Mesothelial cell of epicardium (in vitro differentiated cells): ENCODE results near the gene GGA1. TPM values are rescaled to one million over a fixed set of nuclear protein-coding genes. Genes with fewer than 3 reads are reported as not detected.
"Not testable (repeated sequence)": the region's sequence is repeated elsewhere in the genome, so short reads cannot be mapped to it uniquely, and the experiment has no call there.

Experiments used
- DNase-seq, 2 experiments: peaks; one replicate each; pipeline ENCODE4 v3.0.0; 2021; ENCODE audit warnings: low spot score in 2 of 2; ENCODE audit not compliant: unreplicated experiment in 2 of 2
- H3K27ac Mint-ChIP-seq: 2 replicates; pipeline ENCODE4 v1.8.0; 2021; ENCODE audit warnings: mixed read lengths
- H3K27me3 Mint-ChIP-seq: 2 replicates; pipeline ENCODE4 v1.8.0; 2021; ENCODE audit warnings: low read depth, mixed read lengths
- H3K36me3 Mint-ChIP-seq: 2 replicates; pipeline ENCODE4 v1.8.0; 2021; ENCODE audit warnings: mixed read lengths
- H3K4me1 Mint-ChIP-seq: 2 replicates; pipeline ENCODE4 v1.8.0; 2021; ENCODE audit warnings: mixed read lengths
- H3K4me3 Mint-ChIP-seq: 2 replicates; pipeline ENCODE4 v1.8.0; 2021; ENCODE audit warnings: mild to moderate bottlenecking, moderate library complexity, mixed read lengths
- H3K9me3 Mint-ChIP-seq: 2 replicates; pipeline ENCODE4 v1.8.0; 2021; ENCODE audit warnings: mixed read lengths
- CTCF ChIP-seq: fragments of 200-600 bp; sonication (generic); IDR thresholded peaks from one replicate; pipeline ENCODE4 v1.5.0; 2021; ENCODE audit warnings: antibody characterized with exemption; ENCODE audit not compliant: unreplicated experiment
- total RNA-seq: library from RNA; stranded (reverse); gene quantifications from 3 replicates; pipeline ENCODE4 v1.2.1, GENCODE V29; 2021

Gene GGA1
- total RNA-seq, 1 donor from 2014 or later = 107 TPM

DNA sequence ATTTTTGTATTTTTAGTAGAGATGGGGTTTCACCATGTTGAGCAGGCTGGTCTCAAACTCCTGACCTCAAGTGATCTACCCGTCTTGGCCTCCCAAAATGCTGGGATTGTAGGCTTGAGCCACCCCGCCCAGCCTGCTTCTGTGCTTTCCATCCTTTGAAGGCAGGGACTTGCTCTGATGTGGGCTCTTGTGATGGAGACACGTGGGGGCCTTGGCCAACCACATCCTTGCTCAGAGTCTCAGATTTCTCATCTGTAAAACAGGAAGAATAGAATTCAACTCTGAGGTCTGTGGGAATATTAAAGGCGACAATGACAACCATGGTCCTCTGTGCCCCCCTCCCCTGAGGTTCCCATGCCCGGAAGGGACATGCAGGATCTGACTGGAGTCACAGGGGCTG is 3.8 kb upstream of the GGA1 start:
- Mint-ChIP-seq H3K4me3 (no peak overlapping the region), H3K27ac (peak overlapping the region; percentile 52), H3K4me1 (peaks cover 47% of the 10 kb centered on the region), H3K27me3 (no peaks in the 10 kb centered on the region), H3K9me3 (no peaks in the 10 kb centered on the region), H3K36me3 (no peaks in the 10 kb centered on the region)
- no peak for TF ChIP-seq CTCF
- no peak for DNase-seq

DNA sequence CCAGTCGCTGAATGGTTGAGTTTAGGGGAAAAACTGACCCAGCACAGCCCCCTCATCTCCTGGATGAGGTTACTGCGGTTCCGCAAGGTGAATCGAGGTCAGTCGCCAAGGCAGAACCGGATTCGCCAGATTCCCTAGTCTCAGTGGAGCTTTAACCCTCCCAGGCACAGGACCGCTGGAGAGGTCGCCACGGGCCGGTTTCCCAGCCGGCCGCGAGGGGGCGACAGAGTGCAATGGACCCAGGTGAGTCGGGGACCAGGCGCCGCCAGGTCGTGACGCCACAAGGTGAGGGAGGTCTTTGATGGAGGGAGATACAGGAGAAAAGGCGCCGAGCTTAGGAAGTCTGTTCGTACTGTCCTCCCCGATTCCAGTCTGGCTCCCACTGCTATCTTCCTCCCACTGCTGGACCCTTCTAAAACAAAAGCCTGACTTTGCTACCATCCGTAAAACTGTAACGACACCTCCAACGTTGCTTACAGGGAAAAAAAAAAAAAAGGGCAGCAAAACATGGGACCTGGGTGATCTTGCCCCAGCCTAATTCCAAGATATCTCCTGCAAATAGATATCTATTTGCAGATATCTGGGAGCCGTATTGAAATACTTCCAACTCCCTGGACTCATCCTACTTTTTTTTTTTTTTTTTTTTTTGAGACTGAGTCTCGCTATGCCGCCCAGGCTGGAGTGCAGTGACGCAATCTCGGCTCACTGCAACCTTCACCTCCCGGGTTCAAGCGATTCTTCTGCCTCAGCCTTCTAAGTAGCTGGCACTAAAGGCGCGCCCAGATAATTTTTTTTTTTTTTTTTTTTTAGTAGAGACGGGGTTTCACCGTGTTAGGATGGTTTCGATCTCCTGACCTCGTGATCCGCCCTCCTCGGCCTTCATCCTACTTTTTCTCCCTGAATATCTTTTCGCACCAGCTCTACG is 1.4 kb upstream of the GGA1 start:
- H3K27ac Mint-ChIP-seq = peak overlapping the region; percentile 99
- no peaks in the 10 kb centered on the region for H3K27me3 Mint-ChIP-seq
- peak; percentile 98 for TF ChIP-seq CTCF
- H3K9me3 Mint-ChIP-seq = no peaks in the 10 kb centered on the region
- H3K4me3 Mint-ChIP-seq = peak overlapping the region; percentile 88
- DNase-seq = peak; percentile 81 to 97
- H3K36me3 Mint-ChIP-seq = no peaks in the 10 kb centered on the region
- peaks cover 46% of the 10 kb centered on the region for H3K4me1 Mint-ChIP-seq

DNA sequence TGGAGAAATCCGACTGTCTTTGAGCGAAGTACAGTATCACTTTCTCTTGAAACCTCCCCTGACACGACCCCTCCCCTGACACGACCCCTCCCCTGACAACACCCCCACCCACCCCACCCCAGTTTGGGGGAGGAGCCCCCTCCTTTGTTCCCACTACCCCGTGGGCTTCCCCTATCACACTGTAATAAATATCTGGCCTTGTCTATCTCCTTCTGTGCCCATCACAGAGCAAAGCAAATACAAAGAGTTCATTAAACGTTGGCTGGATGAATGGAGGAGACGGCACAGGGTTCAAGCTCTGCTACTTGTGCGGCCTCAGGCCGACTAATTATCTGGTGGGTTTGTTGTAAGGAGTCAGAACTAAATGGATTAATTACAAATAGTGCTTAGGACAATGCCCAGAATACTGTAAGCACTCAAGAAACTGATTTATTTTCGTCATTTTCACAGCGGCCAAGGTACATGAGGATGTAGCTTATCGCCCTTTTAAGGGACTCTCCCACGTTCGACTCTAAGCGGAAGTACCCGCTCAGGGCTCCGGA is 628 bp upstream of the GGA1 start:
- Mint-ChIP-seq H3K27me3 (no peaks in the 10 kb centered on the region), H3K4me1 (peaks cover 40% of the 10 kb centered on the region), H3K9me3 (no peaks in the 10 kb centered on the region), H3K4me3 (peak overlapping the region; percentile 88), H3K36me3 (no peaks in the 10 kb centered on the region), H3K27ac (peak overlapping the region; percentile 99)
- no peak for DNase-seq
- no peak for TF ChIP-seq CTCF

DNA sequence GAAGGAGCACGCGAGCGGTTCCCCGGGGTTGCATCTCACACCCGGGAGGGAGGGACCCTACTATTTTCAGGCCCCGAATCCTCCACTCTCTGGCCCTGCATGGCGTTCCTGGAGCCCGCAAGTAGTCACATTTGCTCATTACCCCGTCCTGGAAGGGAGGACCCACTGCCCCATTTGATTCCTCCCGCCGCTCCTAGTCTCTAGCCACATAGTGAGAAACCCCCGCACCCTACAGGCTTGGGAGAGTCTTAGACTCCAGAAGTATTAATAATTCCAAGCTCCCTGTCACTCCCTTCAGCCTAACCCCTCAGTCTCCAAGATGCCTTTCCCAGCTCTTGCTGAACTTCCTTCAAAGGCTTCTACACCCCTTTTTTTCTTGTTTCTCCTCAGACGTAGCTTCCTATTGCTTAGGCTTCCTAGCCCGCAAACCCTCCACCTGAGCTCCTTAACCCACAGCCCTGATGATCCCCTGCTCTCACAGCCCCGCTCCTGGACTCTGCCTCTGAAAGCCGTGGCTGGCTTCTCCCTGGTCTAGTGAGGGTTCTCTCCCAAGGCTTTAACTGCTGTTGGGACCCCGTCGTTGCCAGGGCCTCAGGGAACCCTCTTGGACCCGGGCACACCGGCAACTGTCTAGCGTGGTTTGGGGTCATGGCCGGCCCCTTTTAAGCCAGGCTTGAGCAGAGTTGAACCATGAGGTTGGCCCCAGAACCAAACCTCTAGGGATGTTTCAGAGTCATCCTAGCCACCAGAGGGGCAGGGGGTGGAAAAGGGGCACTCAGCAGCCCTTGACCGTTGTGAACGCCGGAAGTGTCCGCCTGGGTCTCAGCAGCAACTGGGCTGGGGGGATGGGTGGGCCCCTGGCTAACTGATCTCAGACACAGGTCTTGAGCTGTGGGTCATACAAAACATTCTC is 862 bp downstream of the GGA1 start:
- peaks cover 45% of the 10 kb centered on the region for H3K4me1 Mint-ChIP-seq
- no peak for TF ChIP-seq CTCF
- H3K4me3 Mint-ChIP-seq = peak overlapping the region; percentile 86
- H3K27ac Mint-ChIP-seq = peak overlapping the region; percentile 97
- no peaks in the 10 kb centered on the region for H3K27me3 Mint-ChIP-seq
- DNase-seq = no peak
- H3K36me3 Mint-ChIP-seq = no peaks in the 10 kb centered on the region
- no peaks in the 10 kb centered on the region for H3K9me3 Mint-ChIP-seq

DNA sequence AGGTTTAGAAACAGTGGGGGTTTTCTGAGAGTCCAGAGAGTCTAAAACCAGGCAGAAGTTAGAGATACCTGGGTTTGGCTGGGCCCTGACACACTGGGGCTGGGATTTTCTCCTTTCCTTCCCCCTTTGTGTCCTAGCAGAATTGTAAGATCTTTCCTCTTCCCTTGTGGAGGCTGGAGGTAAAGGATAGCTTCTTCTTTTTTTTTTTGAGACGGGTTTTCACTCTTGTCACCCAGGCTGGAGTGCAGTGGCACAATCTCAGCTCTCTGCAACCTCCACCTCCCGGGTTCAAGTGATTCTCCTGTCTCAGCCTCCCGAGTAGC is 1.5 kb downstream of the GGA1 start:
- peak overlapping the region; percentile 86 for H3K4me3 Mint-ChIP-seq
- H3K27ac Mint-ChIP-seq = peak overlapping the region; percentile 97

More for the DNA sequence above, 1.5 kb downstream of the GGA1 start:
- not testable (repeated sequence) for DNase-seq, H3K9me3 Mint-ChIP-seq, H3K27me3 Mint-ChIP-seq, H3K36me3 Mint-ChIP-seq
- H3K4me1 Mint-ChIP-seq = peaks cover 45% of the 10 kb centered on the region
